K562 (cell line): ENCODE results near the gene SLC11A1. TPM values are rescaled to one million over a fixed set of nuclear protein-coding genes. Genes with fewer than 3 reads are reported as not detected.
A peak's percentile ranks its signal among the peaks of the same experiment; 100 is the strongest.

Experiments used
- ATF1 ChIP-seq, 2 experiments: fragments of 450-650 bp in 1 of 2; IDR thresholded peaks; 2 replicates each; pipeline ENCODE4 v1.6.1; 2016; ENCODE audit warnings: missing compliant biosample characterization in 1 of 2, missing genetic modification characterization in 1 of 2
- ELF4 ChIP-seq: fragments of 450-650 bp; formaldehyde crosslinking; IDR thresholded peaks from 2 replicates; pipeline ENCODE4 v1.4.0; 2022; ENCODE audit warnings: missing genetic modification characterization
- ERF ChIP-seq: fragments of 450-650 bp; formaldehyde crosslinking; IDR thresholded peaks from 2 replicates; pipeline ENCODE4 v1.4.0; 2020; ENCODE audit warnings: mild to moderate bottlenecking, mixed read lengths
- EZH2 ChIP-seq: IDR thresholded peaks from 2 replicates; pipeline ENCODE4 v1.6.1; 2012; ENCODE audit warnings: low read depth, mild to moderate bottlenecking, inconsistent platforms, low read length, borderline replicate concordance
- HDGF ChIP-seq: fragments of 450-650 bp; IDR thresholded peaks from 2 replicates; pipeline ENCODE4 v1.6.1; 2016
- MTA3 ChIP-seq: fragments of 450-650 bp; formaldehyde crosslinking; IDR thresholded peaks from 2 replicates; pipeline ENCODE4 v1.6.1; 2017; ENCODE audit warnings: mild to moderate bottlenecking, borderline replicate concordance
- NBN ChIP-seq: fragments of 450-650 bp; IDR thresholded peaks from 2 replicates; pipeline ENCODE4 v1.6.1; 2016; ENCODE audit warnings: low read depth, mild to moderate bottlenecking
- PATZ1 ChIP-seq: fragments of 250-450 bp; sonication (Bioruptor Pico); IDR thresholded peaks from 2 replicates; pipeline ENCODE4 v1.5.0; 2020; ENCODE audit warnings: mild to moderate bottlenecking, borderline replicate concordance
- PML ChIP-seq: IDR thresholded peaks from 2 replicates; pipeline ENCODE4 v1.6.1; 2012; ENCODE audit warnings: low read length, inconsistent platforms
- RBM22 ChIP-seq: fragments of 200-400 bp; formaldehyde crosslinking; IDR thresholded peaks from 2 replicates; pipeline ENCODE4 v1.6.1; 2018; ENCODE audit warnings: low read length, low read depth; ENCODE audit not compliant: poor library complexity, severe bottlenecking
- SAP30 ChIP-seq: fragments of 200-600 bp; sonication (generic); IDR thresholded peaks from 2 replicates; pipeline ENCODE4 v1.6.1; 2012; ENCODE audit warnings: borderline replicate concordance, low read depth, mild to moderate bottlenecking, moderate library complexity, low read length, control low read depth, inconsistent platforms; ENCODE audit not compliant: insufficient read depth, poor library complexity, severe bottlenecking
- UBTF ChIP-seq, 2 experiments: IDR thresholded peaks; 2 replicates each; pipeline ENCODE4 v1.6.1; 2012; ENCODE audit warnings: improper control_type of control experiment in 2 of 2, low read depth in 2 of 2, low read length in 2 of 2, borderline replicate concordance in 1 of 2
- ZNF41 ChIP-seq: fragments of 250-450 bp; sonication (Bioruptor Pico); conservative IDR thresholded peaks from 2 replicates; pipeline ENCODE4 v1.4.0; 2020; ENCODE audit warnings: mild to moderate bottlenecking
- ZNF57 ChIP-seq: fragments of 450-650 bp; formaldehyde crosslinking; IDR thresholded peaks from 2 replicates; pipeline ENCODE4 v1.4.0; 2020; ENCODE audit warnings: mild to moderate bottlenecking, moderate library complexity
- polyA plus RNA-seq, 8 experiments: library from polyadenylated mRNA; depleted of rRNA in 4 of 8; stranded (reverse) in 5 of 8; unstranded in 3 of 8; fragments of >200 nt; fragmentation: Nextera tagmentation in 2 of 8; fragmentation: Illumina TruSeq in 1 of 8; extraction: Ambion mirVana in 2 of 8; extraction: Trizol in 1 of 8; gene quantifications; 2 replicates each; pipeline versions ENCODE4 v1.2.1 to v1.2.3, GENCODE V29; 2011 to 2014; ENCODE audit warnings: inconsistent platforms in 1 of 8, missing spikeins in 1 of 8
- total RNA-seq, 7 experiments: library from RNA; depleted of rRNA in 6 of 7; stranded (reverse); fragments of >200 nt in 6 of 7; fragmentation: Illumina TruSeq in 2 of 7; extraction: Trizol in 2 of 7; gene quantifications; 2 replicates each; pipeline versions ENCODE4 v1.2.1 to v1.2.3, GENCODE V29; 2011 to 2021; ENCODE audit warnings: low replicate concordance in 1 of 7
- TF ChIP-seq, protein P1 (sequence below), 2 experiments: fragments of 450-650 bp; formaldehyde crosslinking in 1 of 2; IDR thresholded peaks; 2 replicates each; pipeline versions ENCODE4 v1.4.0 to v1.6.1; 2014 to 2020; ENCODE audit warnings: mild to moderate bottlenecking in 2 of 2, borderline replicate concordance in 1 of 2, low read depth in 1 of 2

The SLC11A1 gene
- total and polyA plus RNA-seq, 9 of the 15 experiments (the other 6 are each of a cell fraction or from before 2014, with no cell fraction given) = 0.35 to 1.6 (median 0.65) TPM

GRCh38 chr2:218405746-218406208 is 23.7 kb downstream of the SLC11A1 start (continued):
- TF ChIP-seq, protein P1, sequence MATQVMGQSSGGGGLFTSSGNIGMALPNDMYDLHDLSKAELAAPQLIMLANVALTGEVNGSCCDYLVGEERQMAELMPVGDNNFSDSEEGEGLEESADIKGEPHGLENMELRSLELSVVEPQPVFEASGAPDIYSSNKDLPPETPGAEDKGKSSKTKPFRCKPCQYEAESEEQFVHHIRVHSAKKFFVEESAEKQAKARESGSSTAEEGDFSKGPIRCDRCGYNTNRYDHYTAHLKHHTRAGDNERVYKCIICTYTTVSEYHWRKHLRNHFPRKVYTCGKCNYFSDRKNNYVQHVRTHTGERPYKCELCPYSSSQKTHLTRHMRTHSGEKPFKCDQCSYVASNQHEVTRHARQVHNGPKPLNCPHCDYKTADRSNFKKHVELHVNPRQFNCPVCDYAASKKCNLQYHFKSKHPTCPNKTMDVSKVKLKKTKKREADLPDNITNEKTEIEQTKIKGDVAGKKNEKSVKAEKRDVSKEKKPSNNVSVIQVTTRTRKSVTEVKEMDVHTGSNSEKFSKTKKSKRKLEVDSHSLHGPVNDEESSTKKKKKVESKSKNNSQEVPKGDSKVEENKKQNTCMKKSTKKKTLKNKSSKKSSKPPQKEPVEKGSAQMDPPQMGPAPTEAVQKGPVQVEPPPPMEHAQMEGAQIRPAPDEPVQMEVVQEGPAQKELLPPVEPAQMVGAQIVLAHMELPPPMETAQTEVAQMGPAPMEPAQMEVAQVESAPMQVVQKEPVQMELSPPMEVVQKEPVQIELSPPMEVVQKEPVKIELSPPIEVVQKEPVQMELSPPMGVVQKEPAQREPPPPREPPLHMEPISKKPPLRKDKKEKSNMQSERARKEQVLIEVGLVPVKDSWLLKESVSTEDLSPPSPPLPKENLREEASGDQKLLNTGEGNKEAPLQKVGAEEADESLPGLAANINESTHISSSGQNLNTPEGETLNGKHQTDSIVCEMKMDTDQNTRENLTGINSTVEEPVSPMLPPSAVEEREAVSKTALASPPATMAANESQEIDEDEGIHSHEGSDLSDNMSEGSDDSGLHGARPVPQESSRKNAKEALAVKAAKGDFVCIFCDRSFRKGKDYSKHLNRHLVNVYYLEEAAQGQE (IDR thresholded peaks at IDR 0.05; ENCODE audit: borderline replicate concordance) = no peak
- TF ChIP-seq, protein P1 (CRISPR knock-in tag; IDR thresholded peaks at IDR 0.05; ENCODE audit: low read depth) = peak; percentile 43; the same call in 1 of the 2 replicates
- TF ChIP-seq ZNF41 (0 out of 2 replicates have a peak, but pooled peaks have one; percentile 3), RBM22 (peak; percentile 47), PATZ1 (CRISPR knock-in tag) (no peak), ZNF57 (CRISPR knock-in tag) (no peak), MTA3 (0 out of 2 replicates have a peak, but pooled peaks have one; percentile 22), SAP30 (no peak), HDGF (no peak), ATF1 (CRISPR knock-in tag; IDR thresholded peaks at IDR 0.05) (no peak), ATF1 (tag; IDR thresholded peaks at IDR 0.05) (peak; percentile 16; the same call in 1 of the 2 replicates), ERF (0 out of 2 replicates have a peak, but pooled peaks have one; percentile 10), PML (no peak), ELF4 (CRISPR knock-in tag) (0 out of 2 replicates have a peak, but pooled peaks have one; percentile 42), UBTF (IDR thresholded peaks at IDR 0.05; ENCODE audit: borderline replicate concordance in 1 of 2, low read depth in 2 of 2, low read length in 2 of 2) (no peak), EZH2 (no peak), NBN (no peak)
